ENCODE data around the gene RASSF1. TPM values are rescaled to one million over a fixed set of nuclear protein-coding genes. Genes with fewer than 3 reads are reported as not detected.

The RASSF1 gene
- total RNA-seq, 1 experiment from 2014 or later, result 20.0 TPM

GRCh38 chr3:50358911-50359759 is 18.5 kb upstream of the RASSF1 start, which contains the start of gene TMEM115:
TMEM115 (minus strand) TSS chr3:50359521; CDS start chr3:50359063, 458 bp downstream.
- Histone ChIP-seq H3F3A (ENCODE audit: low read length, unreplicated experiment) (no peaks in the 10 kb centered on the region), H3K4me2 (ENCODE audit: low read length) (peak within 1 kb of the TSS; percentile 93), H3K27me3 (ENCODE audit: low read length) (no peaks in the 10 kb centered on the region), H3K4me1 (ENCODE audit: insufficient read depth, low read length) (peaks cover 32% of the 10 kb centered on the region), H3K79me2 (ENCODE audit: low read length) (peaks cover 52% of the 10 kb centered on the region), H3K4me3 (ENCODE audit: low read length) (peak within 1 kb of the TSS; percentile 85), H3K27ac (ENCODE audit: low read length) (peak within 1 kb of the TSS; percentile 39), H3K9me3 (ENCODE audit: low read length) (no peaks in the 10 kb centered on the region), H2AFZ (ENCODE audit: low read length) (peak within 1 kb of the TSS; percentile 94), H3K36me3 (ENCODE audit: low read depth, low read length) (peaks cover 23% of the 10 kb centered on the region), H3K9me2 (replicated peaks; ENCODE audit: low read length) (no peaks in the 10 kb centered on the region), H3K9ac (ENCODE audit: low read length) (peak within 1 kb of the TSS; percentile 94), H4K20me1 (ENCODE audit: low read length) (peaks cover 36% of the 10 kb centered on the region)
- TSS peak; percentile 42 for BruUV-seq (replicated peaks)
- intact Hi-C loops (cut with micrococcal nuclease), result loop anchor here (1.0 kb wide), 2 partner anchors 8 to 124 kb away; no protein-coding TSS in a partner anchor
- TF ChIP-seq EZH2 (IDR thresholded peaks at IDR 0.05; ENCODE audit: low read length, unreplicated experiment), result no peak
- no peak for TF ChIP-seq EZH2phosphoT487 (IDR thresholded peaks at IDR 0.05; ENCODE audit: borderline replicate concordance, low read length)
- no peak for TF ChIP-seq CTCF (conservative IDR thresholded peaks at IDR 0.05; ENCODE audit: low read depth, low read length)
- POLR2A ChIA-PET (ENCODE audit: unreplicated experiment), result no interaction called here
- DNase-seq (peak; percentile 98), ATAC-seq (peak; percentile 96)
- CTCF ChIA-PET, result no interaction called here

GRCh38 chr3:50358355-50358910 is 17.8 kb upstream of the RASSF1 start:
- DNase-seq (no peak), ATAC-seq (no peak)
- no peaks in the 10 kb centered on the region for H3K27me3 ChIP-seq (ENCODE audit: low read length)
- intact Hi-C loops (cut with micrococcal nuclease), result no loop called here
- peaks cover 59% of the 10 kb centered on the region for H3K79me2 ChIP-seq (ENCODE audit: low read length)
- 0 out of 2 replicates have a peak, but pooled peaks have one; percentile 11 for TF ChIP-seq CTCF (conservative IDR thresholded peaks at IDR 0.05; ENCODE audit: low read depth, low read length)
- no peak for TF ChIP-seq EZH2phosphoT487 (IDR thresholded peaks at IDR 0.05; ENCODE audit: borderline replicate concordance, low read length)
- CTCF ChIA-PET, result no interaction called here
- H3K4me2 ChIP-seq (ENCODE audit: low read length), result peak overlapping the region; percentile 93
- H3K4me1 ChIP-seq (ENCODE audit: insufficient read depth, low read length), result peaks cover 32% of the 10 kb centered on the region
- POLR2A ChIA-PET (ENCODE audit: unreplicated experiment), result no interaction called here
- peaks cover 36% of the 10 kb centered on the region for H4K20me1 ChIP-seq (ENCODE audit: low read length)
- no peaks in the 10 kb centered on the region for H3F3A ChIP-seq (ENCODE audit: low read length, unreplicated experiment)
- peak overlapping the region; percentile 85 for H3K4me3 ChIP-seq (ENCODE audit: low read length)
- H3K9me2 ChIP-seq (replicated peaks; ENCODE audit: low read length), result no peaks in the 10 kb centered on the region
- H3K9me3 ChIP-seq (ENCODE audit: low read length), result no peaks in the 10 kb centered on the region
- peak overlapping the region; percentile 94 for H3K9ac ChIP-seq (ENCODE audit: low read length)
- H2AFZ ChIP-seq (ENCODE audit: low read length), result 0 out of 2 replicates have a peak overlapping the region, but pooled peaks have one; percentile 80
- H3K27ac ChIP-seq (ENCODE audit: low read length), result peak overlapping the region; percentile 39; the same call in 1 of the 2 replicates
- BruUV-seq (replicated peaks), result TSS peak; percentile 1
- peaks cover 30% of the 10 kb centered on the region for H3K36me3 ChIP-seq (ENCODE audit: low read depth, low read length)

Data from PC-3 (cell line).